Epidermal melanocyte (primary cell): ENCODE data around the gene SEPTIN5.

Experiments used
- DNase-seq: peaks from one replicate; pipeline ENCODE4 v3.0.0; 2011; ENCODE audit warnings: low spot score; ENCODE audit not compliant: insufficient read length

The SEPTIN5 gene

GRCh38 chr22:19732403-19733113 lies 18.3 kb downstream of the SEPTIN5 start:
- DNase-seq: no peak

- DNase-seq: no peak
Observed at GRCh38 chr22:19733755-19734154, 19.5 kb downstream of the SEPTIN5 start.

GRCh38 chr22:19734163-19734562 lies 19.9 kb downstream of the SEPTIN5 start:
- no peak for DNase-seq

- no peak for DNase-seq
Observed at GRCh38 chr22:19734837-19735382, 20.6 kb downstream of the SEPTIN5 start.

- no peak for DNase-seq
Observed at GRCh38 chr22:19735665-19736510, 21.6 kb downstream of the SEPTIN5 start.

- no peak for DNase-seq
Observed at GRCh38 chr22:19737846-19738663, 23.8 kb downstream of the SEPTIN5 start.

GRCh38 chr22:19738664-19739447 lies 24.6 kb downstream of the SEPTIN5 start:
- no peak for DNase-seq

GRCh38 chr22:19739448-19739895 lies 25.2 kb downstream of the SEPTIN5 start:
- DNase-seq: no peak

- no peak for DNase-seq
Observed at GRCh38 chr22:19739911-19740449, 25.7 kb downstream of the SEPTIN5 start.

- DNase-seq: no peak
Observed at GRCh38 chr22:19740586-19740985, 26.3 kb downstream of the SEPTIN5 start.

GRCh38 chr22:19741053-19741452 lies 26.8 kb downstream of the SEPTIN5 start:
- DNase-seq: no peak

GRCh38 chr22:19742160-19743066 lies 28.1 kb downstream of the SEPTIN5 start:
- DNase-seq: no peak

- DNase-seq: no peak
Observed at GRCh38 chr22:19743081-19743480, 28.8 kb downstream of the SEPTIN5 start.

GRCh38 chr22:19743651-19744050 lies 29.3 kb downstream of the SEPTIN5 start:
- no peak for DNase-seq

- no peak for DNase-seq
Observed at GRCh38 chr22:19744350-19745006, 30.2 kb downstream of the SEPTIN5 start.

GRCh38 chr22:19745155-19746101 lies 31.1 kb downstream of the SEPTIN5 start:
- no peak for DNase-seq

GRCh38 chr22:19746726-19747125 lies 32.4 kb downstream of the SEPTIN5 start:
- no peak for DNase-seq

- no peak for DNase-seq
Observed at GRCh38 chr22:19747551-19747950, 33.2 kb downstream of the SEPTIN5 start.
